CD4-positive, alpha-beta T cell (primary cell): ENCODE measurements around the gene KRTAP5-5. TPM values are rescaled to one million over a fixed set of nuclear protein-coding genes. Genes with fewer than 3 reads are reported as not detected.
"Not testable (repeated sequence)": the region's sequence is repeated elsewhere in the genome, so short reads cannot be mapped to it uniquely, and the experiment has no call there.

Experiments
- ATAC-seq: fragments of 200-7000 bp; cut with Tn5 transposase; one replicate; pipeline ENCODE4 v1.10.0; 2022; ENCODE audit warnings: mild to moderate bottlenecking; ENCODE audit not compliant: poor library complexity
- CTCF ChIA-PET: fragments of 350-600 bp; sonication (Branson Sonifier 250); formaldehyde crosslinking; loops from one replicate; lab custom pipeline; 2021; ENCODE audit warnings: antibody characterized with exemption, inconsistent platforms; lab: Charles Lee
- POLR2A ChIA-PET: fragments of 350-600 bp; sonication (Branson Sonifier 250); formaldehyde crosslinking; loops from one replicate; lab custom pipeline; 2021; ENCODE audit warnings: antibody characterized with exemption, inconsistent platforms; lab: Charles Lee
- DNase-seq, 14 experiments: peaks; one replicate each; pipeline ENCODE4 v3.0.0-alpha.2; 2013 to 2020; ENCODE audit warnings: mixed read lengths in 2 of 14
- H3K27ac ChIP-seq, 2 donors: one replicate each; pipeline versions ENCODE4 v1.5.1 to v1.7.0; 2013; ENCODE audit warnings: low read length in 2 of 2, low read depth in 1 of 2, mild to moderate bottlenecking in 1 of 2
- H3K27me3 ChIP-seq, 2 experiments: 1 replicate in 1 of 2; 2 replicates in 1 of 2; pipeline versions ENCODE4 v1.6.1 to v1.7.0; 2013; ENCODE audit warnings: low read length in 2 of 2, control low read depth in 1 of 2, mild to moderate bottlenecking in 1 of 2, moderate library complexity in 1 of 2; ENCODE audit not compliant: insufficient read depth in 2 of 2, control insufficient read depth in 1 of 2
- H3K36me3 ChIP-seq: one replicate; pipeline ENCODE4 v1.6.1; 2013; ENCODE audit warnings: low read length, control low read depth; ENCODE audit not compliant: insufficient read depth
- H3K4me1 ChIP-seq: one replicate; pipeline ENCODE4 v1.6.1; 2013; ENCODE audit warnings: low read length, control low read depth; ENCODE audit not compliant: insufficient read depth
- H3K4me3 ChIP-seq: one replicate; pipeline ENCODE4 v1.5.1; 2013; ENCODE audit warnings: mild to moderate bottlenecking, low read length, moderate library complexity
- H3K9me3 ChIP-seq, 2 experiments: 1 replicate in 1 of 2; 2 replicates in 1 of 2; pipeline versions ENCODE4 v1.6.1 to v1.7.0; 2013; ENCODE audit warnings: low read length in 2 of 2, mild to moderate bottlenecking in 2 of 2, control low read depth in 1 of 2, moderate library complexity in 1 of 2; ENCODE audit not compliant: control insufficient read depth in 1 of 2, insufficient read depth in 1 of 2
- H3K27ac Mint-ChIP-seq: one replicate; pipeline ENCODE4 v1.8.0; 2020; ENCODE audit warnings: mixed read lengths
- H3K27me3 Mint-ChIP-seq: one replicate; pipeline ENCODE4 v1.8.0; 2021; ENCODE audit warnings: mixed read lengths
- H3K36me3 Mint-ChIP-seq: one replicate; pipeline ENCODE4 v1.8.0; 2021; ENCODE audit warnings: low read depth, mixed read lengths
- H3K4me1 Mint-ChIP-seq: one replicate; pipeline ENCODE4 v1.8.0; 2021; ENCODE audit warnings: low read depth, mixed read lengths
- H3K4me3 Mint-ChIP-seq: one replicate; pipeline ENCODE4 v1.8.0; 2020; ENCODE audit warnings: mild to moderate bottlenecking, mixed read lengths
- H3K9me3 Mint-ChIP-seq: one replicate; pipeline ENCODE4 v1.8.0; 2020; ENCODE audit warnings: mixed read lengths
- CTCF ChIP-seq: fragments of 200-600 bp; IDR thresholded peaks from one replicate; pipeline ENCODE4 v1.8.0; 2022; ENCODE audit warnings: antibody characterized with exemption, mild to moderate bottlenecking
- intact Hi-C, 2 experiments: fragments of 100-400 bp; cut with DNase I in 1 of 2; cut with micrococcal nuclease in 1 of 2; formaldehyde crosslinking; loops; one replicate each; pipeline versions ENCODE4 v1.15.1 to v1.9.0; 2023 to 2025; cut with DNase I, micrococcal nuclease
- total RNA-seq, 174 experiments: library from RNA in 2 of 174; stranded (reverse) in 2 of 174; gene quantifications; one replicate each; pipeline ENCODE4 v1.2.3 and lab custom pipeline; 2021 to 2026

KRTAP5-5 gene
- total RNA-seq, 2 experiments from 2014 or later, result not detected

DNA sequence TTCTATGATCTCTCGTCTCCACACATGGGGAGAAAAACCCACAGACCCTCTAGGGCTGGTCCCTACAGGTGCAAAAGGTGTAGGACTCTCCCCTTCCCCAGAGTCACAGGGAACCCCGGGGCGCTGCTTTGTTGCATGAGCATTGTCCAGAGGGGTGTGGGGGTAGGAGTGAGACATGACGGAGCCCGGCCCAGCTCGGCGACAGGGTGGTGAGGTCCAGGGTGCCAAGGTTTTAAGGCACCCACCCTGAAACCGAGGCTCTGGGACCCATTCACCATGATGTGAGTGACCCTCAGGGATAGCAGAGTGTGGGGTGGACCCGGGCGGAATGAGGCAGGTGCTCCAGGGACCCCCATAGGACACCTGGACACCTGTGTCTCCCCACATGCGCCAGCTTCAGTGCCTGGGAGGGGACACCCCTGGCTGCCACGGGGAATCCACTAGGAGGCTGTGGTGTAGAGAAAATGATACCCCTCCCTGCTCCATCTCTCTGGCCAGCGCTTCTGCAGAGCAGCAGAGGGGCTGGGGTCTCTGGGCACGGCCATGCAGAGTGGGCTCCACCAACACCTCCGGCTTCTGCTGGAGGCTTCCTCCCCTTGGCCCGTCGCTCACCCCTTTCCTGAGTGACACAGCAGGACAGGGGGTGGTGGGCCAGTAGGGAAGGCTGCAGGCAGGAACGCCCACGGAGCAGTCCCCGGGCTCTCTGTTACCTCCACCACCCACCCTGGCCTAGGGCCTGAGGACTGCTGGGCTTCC, 15.2 kb downstream of the KRTAP5-5 start:
- Histone ChIP-seq H3K4me3 (no peak overlapping the region), H3K4me1 (peaks cover 6% of the 10 kb centered on the region), H3K36me3 (no peaks in the 10 kb centered on the region), H3K27ac (no peak overlapping the region), H3K9me3 (peaks cover 0 to 6% of the 10 kb centered on the region in 2 experiments), H3K27me3 (peaks cover 0 to 5% of the 10 kb centered on the region in 2 experiments)
- peaks cover 18% of the 10 kb centered on the region for H3K27me3 Mint-ChIP-seq
- H3K27ac Mint-ChIP-seq, result no peak overlapping the region
- TF ChIP-seq CTCF, result no peak
- intact Hi-C loops, result no loop called here
- H3K9me3 Mint-ChIP-seq, result no peaks in the 10 kb centered on the region
- DNase-seq (no peak), ATAC-seq (no peak)
- ChIA-PET CTCF (no interaction called here), POLR2A (no interaction called here)
- H3K4me3 Mint-ChIP-seq, result no peak overlapping the region
- H3K36me3 Mint-ChIP-seq, result no peaks in the 10 kb centered on the region
- no peaks in the 10 kb centered on the region for H3K4me1 Mint-ChIP-seq

GRCh38 chr11:1645357-1645821, 15.8 kb downstream of the KRTAP5-5 start:
- peaks cover 2% of the 10 kb centered on the region for H3K4me1 ChIP-seq
- CTCF ChIA-PET, result no interaction called here
- Mint-ChIP-seq H3K27me3 (peaks cover 12% of the 10 kb centered on the region), H3K9me3 (no peaks in the 10 kb centered on the region), H3K36me3 (no peaks in the 10 kb centered on the region), H3K4me1 (no peaks in the 10 kb centered on the region), H3K4me3 (no peak overlapping the region), H3K27ac (no peak overlapping the region)
- no peak overlapping the region for H3K27ac ChIP-seq
- H3K9me3 ChIP-seq, result peaks cover 0 to 6% of the 10 kb centered on the region in 2 experiments
- H3K36me3 ChIP-seq, result no peaks in the 10 kb centered on the region
- no peak overlapping the region for H3K4me3 ChIP-seq
- intact Hi-C loops, result no loop called here
- peaks cover 0 to 5% of the 10 kb centered on the region in 2 experiments for H3K27me3 ChIP-seq
- DNase-seq (no peak), ATAC-seq (no peak)
- TF ChIP-seq CTCF, result no peak
- POLR2A ChIA-PET, result no interaction called here

- H3K4me3 ChIP-seq, POLR2A ChIA-PET, H3K9me3 Mint-ChIP-seq, CTCF ChIA-PET, intact Hi-C loops, ATAC-seq, H3K4me1 Mint-ChIP-seq, H3K27me3 ChIP-seq, H3K9me3 ChIP-seq, H3K4me1 ChIP-seq, H3K36me3 Mint-ChIP-seq, H3K4me3 Mint-ChIP-seq, H3K27ac Mint-ChIP-seq, H3K36me3 ChIP-seq, DNase-seq, H3K27ac ChIP-seq: not testable (repeated sequence)
- H3K27me3 Mint-ChIP-seq, result peaks cover 12% of the 10 kb centered on the region
These were observed 17.0 kb downstream of the KRTAP5-5 start for GRCh38 chr11:1646540-1646939.
